ENCODE measurements around the gene E4F1.

DNA sequence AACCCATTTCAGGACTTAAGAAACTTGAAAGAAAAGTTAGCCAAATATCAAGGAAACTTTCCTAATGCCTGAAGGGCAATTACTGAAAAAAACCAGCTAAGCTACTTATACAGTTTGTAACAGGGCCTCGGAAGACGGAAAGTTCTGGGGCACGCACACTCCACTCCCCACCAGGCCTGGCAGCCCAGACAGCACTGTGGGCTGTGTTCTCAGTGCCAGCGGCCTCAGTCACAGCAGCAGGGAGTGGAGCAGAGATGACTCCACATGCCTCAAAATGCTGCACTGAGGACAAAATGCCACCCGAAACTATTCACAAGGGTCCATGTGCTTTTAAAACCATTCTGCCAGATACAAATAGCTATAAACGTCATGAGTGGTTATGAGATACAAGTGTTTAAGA lies 34.3 kb downstream of the E4F1 start:
- TF ChIP-seq, protein P1, sequence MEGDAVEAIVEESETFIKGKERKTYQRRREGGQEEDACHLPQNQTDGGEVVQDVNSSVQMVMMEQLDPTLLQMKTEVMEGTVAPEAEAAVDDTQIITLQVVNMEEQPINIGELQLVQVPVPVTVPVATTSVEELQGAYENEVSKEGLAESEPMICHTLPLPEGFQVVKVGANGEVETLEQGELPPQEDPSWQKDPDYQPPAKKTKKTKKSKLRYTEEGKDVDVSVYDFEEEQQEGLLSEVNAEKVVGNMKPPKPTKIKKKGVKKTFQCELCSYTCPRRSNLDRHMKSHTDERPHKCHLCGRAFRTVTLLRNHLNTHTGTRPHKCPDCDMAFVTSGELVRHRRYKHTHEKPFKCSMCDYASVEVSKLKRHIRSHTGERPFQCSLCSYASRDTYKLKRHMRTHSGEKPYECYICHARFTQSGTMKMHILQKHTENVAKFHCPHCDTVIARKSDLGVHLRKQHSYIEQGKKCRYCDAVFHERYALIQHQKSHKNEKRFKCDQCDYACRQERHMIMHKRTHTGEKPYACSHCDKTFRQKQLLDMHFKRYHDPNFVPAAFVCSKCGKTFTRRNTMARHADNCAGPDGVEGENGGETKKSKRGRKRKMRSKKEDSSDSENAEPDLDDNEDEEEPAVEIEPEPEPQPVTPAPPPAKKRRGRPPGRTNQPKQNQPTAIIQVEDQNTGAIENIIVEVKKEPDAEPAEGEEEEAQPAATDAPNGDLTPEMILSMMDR (CRISPR knock-in tag; IDR thresholded peaks at IDR 0.05) = no peak
- TF ChIP-seq POLR2AphosphoS5 (IDR thresholded peaks at IDR 0.05; ENCODE audit: low read depth, low read length) (no peak), ARNTL (CRISPR knock-in tag; IDR thresholded peaks at IDR 0.05) (no peak), CBX5 (CRISPR knock-in tag; IDR thresholded peaks at IDR 0.05; ENCODE audit: borderline replicate concordance) (no peak), FOSL2 (CRISPR knock-in tag; IDR thresholded peaks at IDR 0.05) (no peak), CEBPB (IDR thresholded peaks at IDR 0.05; ENCODE audit: borderline replicate concordance, low read depth, low read length) (no peak), MXD4 (CRISPR knock-in tag; IDR thresholded peaks at IDR 0.05) (no peak), NFKBIZ (CRISPR knock-in tag; IDR thresholded peaks at IDR 0.05) (no peak)
- TF ChIP-seq, protein P2, sequence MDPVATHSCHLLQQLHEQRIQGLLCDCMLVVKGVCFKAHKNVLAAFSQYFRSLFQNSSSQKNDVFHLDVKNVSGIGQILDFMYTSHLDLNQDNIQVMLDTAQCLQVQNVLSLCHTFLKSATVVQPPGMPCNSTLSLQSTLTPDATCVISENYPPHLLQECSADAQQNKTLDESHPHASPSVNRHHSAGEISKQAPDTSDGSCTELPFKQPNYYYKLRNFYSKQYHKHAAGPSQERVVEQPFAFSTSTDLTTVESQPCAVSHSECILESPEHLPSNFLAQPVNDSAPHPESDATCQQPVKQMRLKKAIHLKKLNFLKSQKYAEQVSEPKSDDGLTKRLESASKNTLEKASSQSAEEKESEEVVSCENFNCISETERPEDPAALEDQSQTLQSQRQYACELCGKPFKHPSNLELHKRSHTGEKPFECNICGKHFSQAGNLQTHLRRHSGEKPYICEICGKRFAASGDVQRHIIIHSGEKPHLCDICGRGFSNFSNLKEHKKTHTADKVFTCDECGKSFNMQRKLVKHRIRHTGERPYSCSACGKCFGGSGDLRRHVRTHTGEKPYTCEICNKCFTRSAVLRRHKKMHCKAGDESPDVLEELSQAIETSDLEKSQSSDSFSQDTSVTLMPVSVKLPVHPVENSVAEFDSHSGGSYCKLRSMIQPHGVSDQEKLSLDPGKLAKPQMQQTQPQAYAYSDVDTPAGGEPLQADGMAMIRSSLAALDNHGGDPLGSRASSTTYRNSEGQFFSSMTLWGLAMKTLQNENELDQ (CRISPR knock-in tag; IDR thresholded peaks at IDR 0.05; ENCODE audit: borderline replicate concordance) = no peak
